Hepatocyte (in vitro differentiated cells): ENCODE measurements around the gene DNMT1.

Experiments
- EZH2 ChIP-seq: fragments of 200-600 bp; sonication (generic); IDR thresholded peaks from 2 replicates; pipeline ENCODE4 v1.6.1; 2016; ENCODE audit warnings: antibody characterized with exemption, mild to moderate bottlenecking, borderline replicate concordance
- EZH2phosphoT487 ChIP-seq: fragments of 200-600 bp; sonication (generic); IDR thresholded peaks from one replicate; pipeline ENCODE4 v1.6.1; 2018; ENCODE audit warnings: antibody characterized with exemption, mild to moderate bottlenecking, low read depth, moderate library complexity; ENCODE audit not compliant: unreplicated experiment, severe bottlenecking
- TF ChIP-seq, protein P1 (sequence below): fragments of 200-600 bp; sonication (generic); IDR thresholded peaks from 2 replicates; pipeline ENCODE4 v1.5.1; 2016; ENCODE audit warnings: antibody characterized with exemption, mild to moderate bottlenecking; ENCODE audit not compliant: poor library complexity

DNA sequence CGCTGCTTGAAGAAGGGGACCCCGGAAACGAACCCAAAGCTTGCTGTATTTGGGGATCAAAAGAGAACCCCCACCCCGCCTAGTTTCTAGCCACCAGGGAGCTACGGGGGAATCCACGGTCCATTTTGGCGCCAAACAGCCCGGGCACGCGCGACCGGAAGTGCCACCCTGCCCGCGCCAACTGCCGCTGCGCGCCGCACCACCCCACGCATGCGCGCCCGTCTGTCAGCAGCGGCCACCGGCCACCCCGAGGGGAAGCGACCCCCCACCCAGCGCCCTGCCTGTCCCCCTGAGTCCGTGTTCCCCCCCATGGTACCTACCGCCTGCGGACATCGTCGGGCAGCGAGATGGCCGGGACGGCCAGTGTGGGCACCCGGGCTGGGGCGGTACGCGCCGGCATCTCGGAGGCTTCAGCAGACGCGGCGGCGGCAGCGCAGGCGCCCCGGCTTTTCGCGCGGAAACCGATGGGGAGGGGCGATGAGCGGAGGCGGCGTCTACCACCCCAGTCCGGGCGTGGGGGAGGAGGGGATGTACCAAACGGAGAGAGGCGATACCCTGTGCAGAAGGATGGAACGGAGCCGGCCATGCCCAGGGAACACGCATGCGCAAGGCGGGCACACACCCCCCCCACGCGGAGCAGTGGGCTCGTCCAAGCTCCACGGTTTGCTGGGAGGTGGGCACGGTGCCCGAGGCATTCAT lies at the start of gene DNMT1:
- TF ChIP-seq, protein P1, sequence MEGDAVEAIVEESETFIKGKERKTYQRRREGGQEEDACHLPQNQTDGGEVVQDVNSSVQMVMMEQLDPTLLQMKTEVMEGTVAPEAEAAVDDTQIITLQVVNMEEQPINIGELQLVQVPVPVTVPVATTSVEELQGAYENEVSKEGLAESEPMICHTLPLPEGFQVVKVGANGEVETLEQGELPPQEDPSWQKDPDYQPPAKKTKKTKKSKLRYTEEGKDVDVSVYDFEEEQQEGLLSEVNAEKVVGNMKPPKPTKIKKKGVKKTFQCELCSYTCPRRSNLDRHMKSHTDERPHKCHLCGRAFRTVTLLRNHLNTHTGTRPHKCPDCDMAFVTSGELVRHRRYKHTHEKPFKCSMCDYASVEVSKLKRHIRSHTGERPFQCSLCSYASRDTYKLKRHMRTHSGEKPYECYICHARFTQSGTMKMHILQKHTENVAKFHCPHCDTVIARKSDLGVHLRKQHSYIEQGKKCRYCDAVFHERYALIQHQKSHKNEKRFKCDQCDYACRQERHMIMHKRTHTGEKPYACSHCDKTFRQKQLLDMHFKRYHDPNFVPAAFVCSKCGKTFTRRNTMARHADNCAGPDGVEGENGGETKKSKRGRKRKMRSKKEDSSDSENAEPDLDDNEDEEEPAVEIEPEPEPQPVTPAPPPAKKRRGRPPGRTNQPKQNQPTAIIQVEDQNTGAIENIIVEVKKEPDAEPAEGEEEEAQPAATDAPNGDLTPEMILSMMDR, result no peak
- TF ChIP-seq EZH2phosphoT487, result no peak
- no peak for TF ChIP-seq EZH2
